Progenitor cell of endocrine pancreas (in vitro differentiated cells): Measurements from ENCODE around the gene NOTCH1. TPM values are rescaled to one million over a fixed set of nuclear protein-coding genes. Genes with fewer than 3 reads are reported as not detected.
A peak's percentile ranks its signal among the peaks of the same experiment; 100 is the strongest.

Experiments
- DNase-seq: peaks from one replicate; pipeline ENCODE4 v3.0.0; 2021; ENCODE audit warnings: low spot score; ENCODE audit not compliant: unreplicated experiment
- H3K27ac Mint-ChIP-seq: 2 replicates; pipeline ENCODE4 v1.8.0; 2021; ENCODE audit warnings: mild to moderate bottlenecking, moderate library complexity, mixed read lengths
- H3K27me3 Mint-ChIP-seq: 2 replicates; pipeline ENCODE4 v1.8.0; 2021; ENCODE audit warnings: mixed read lengths
- H3K36me3 Mint-ChIP-seq: 2 replicates; pipeline ENCODE4 v1.8.0; 2022; ENCODE audit warnings: mixed read lengths; ENCODE audit not compliant: insufficient read depth
- H3K4me1 Mint-ChIP-seq: 2 replicates; pipeline ENCODE4 v1.8.0; 2021; ENCODE audit warnings: low read depth, mixed read lengths
- H3K4me3 Mint-ChIP-seq: 2 replicates; pipeline ENCODE4 v1.8.0; 2021; ENCODE audit warnings: low read depth, mild to moderate bottlenecking, moderate library complexity, mixed read lengths
- H3K9me3 Mint-ChIP-seq: 2 replicates; pipeline ENCODE4 v1.8.0; 2021; ENCODE audit warnings: low read depth, mixed read lengths
- CTCF ChIP-seq: fragments of 200-600 bp; sonication (generic); IDR thresholded peaks from one replicate; pipeline ENCODE4 v1.5.0; 2021; ENCODE audit warnings: antibody characterized with exemption, mild to moderate bottlenecking; ENCODE audit not compliant: unreplicated experiment
- total RNA-seq: library from RNA; stranded (reverse); gene quantifications from 2 replicates; pipeline ENCODE4 v1.2.1, GENCODE V29; 2021

Gene NOTCH1
- total RNA-seq, 1 donor from 2014 or later, result 130 TPM

GRCh38 chr9:136504512-136505348 lies 41.1 kb downstream of the NOTCH1 start:
- H3K27ac Mint-ChIP-seq, result no peak overlapping the region
- no peaks in the 10 kb centered on the region for H3K4me1 Mint-ChIP-seq
- peaks cover 6% of the 10 kb centered on the region for H3K36me3 Mint-ChIP-seq
- no peaks in the 10 kb centered on the region for H3K27me3 Mint-ChIP-seq
- no peak for DNase-seq
- H3K9me3 Mint-ChIP-seq, result no peaks in the 10 kb centered on the region
- TF ChIP-seq CTCF, result no peak
- H3K4me3 Mint-ChIP-seq, result no peak overlapping the region

- no peaks in the 10 kb centered on the region for H3K27me3 Mint-ChIP-seq
- no peaks in the 10 kb centered on the region for H3K9me3 Mint-ChIP-seq
- H3K4me1 Mint-ChIP-seq, result no peaks in the 10 kb centered on the region
- H3K36me3 Mint-ChIP-seq, result peaks cover 8% of the 10 kb centered on the region
- no peak overlapping the region for H3K4me3 Mint-ChIP-seq
- H3K27ac Mint-ChIP-seq, result no peak overlapping the region
- no peak for TF ChIP-seq CTCF
- DNase-seq, result no peak
Observed at GRCh38 chr9:136502940-136503550, 42.8 kb downstream of the NOTCH1 start.

- H3K36me3 Mint-ChIP-seq, result peaks cover 8% of the 10 kb centered on the region
- no peak overlapping the region for H3K27ac Mint-ChIP-seq
- H3K4me1 Mint-ChIP-seq, result no peaks in the 10 kb centered on the region
- no peak overlapping the region for H3K4me3 Mint-ChIP-seq
- no peaks in the 10 kb centered on the region for H3K9me3 Mint-ChIP-seq
- TF ChIP-seq CTCF, result no peak
- H3K27me3 Mint-ChIP-seq, result no peaks in the 10 kb centered on the region
- no peak for DNase-seq
Observed at GRCh38 chr9:136502196-136502595, 43.7 kb downstream of the NOTCH1 start.

- Mint-ChIP-seq H3K27ac (peak overlapping the region; percentile 13), H3K36me3 (peaks cover 8% of the 10 kb centered on the region), H3K9me3 (no peaks in the 10 kb centered on the region), H3K27me3 (no peaks in the 10 kb centered on the region), H3K4me3 (no peak overlapping the region), H3K4me1 (no peaks in the 10 kb centered on the region)
- TF ChIP-seq CTCF, result no peak
- DNase-seq, result no peak
Observed at GRCh38 chr9:136501686-136502085, 44.2 kb downstream of the NOTCH1 start.

- DNase-seq, result no peak
- no peak overlapping the region for H3K27ac Mint-ChIP-seq
- H3K9me3 Mint-ChIP-seq, result no peaks in the 10 kb centered on the region
- no peaks in the 10 kb centered on the region for H3K27me3 Mint-ChIP-seq
- no peak overlapping the region for H3K4me3 Mint-ChIP-seq
- H3K36me3 Mint-ChIP-seq, result peaks cover 11% of the 10 kb centered on the region
- TF ChIP-seq CTCF, result no peak
- no peaks in the 10 kb centered on the region for H3K4me1 Mint-ChIP-seq
Observed at GRCh38 chr9:136499935-136500910, 45.6 kb downstream of the NOTCH1 start.
